ENCODE measurements around the gene EXOG.

GRCh38 chr3:38544926-38545325 lies 48.8 kb downstream of the EXOG start:
- TF ChIP-seq CTCF (IDR thresholded peaks at IDR 0.05; ENCODE audit: insufficient read depth, low read length, poor library complexity, severe bottlenecking) (no peak), EZH2phosphoT487 (conservative IDR thresholded peaks at IDR 0.05; ENCODE audit: low read length) (no peak)

Data from SU-DHL-6 (cell line).